K562 (cell line): ENCODE measurements around the gene SLC26A8. TPM values are rescaled to one million over a fixed set of nuclear protein-coding genes. Genes with fewer than 3 reads are reported as not detected.

Experiments
- AFF1 ChIP-seq, 2 experiments: fragments of 450-650 bp; IDR thresholded peaks; 2 replicates each; pipeline ENCODE4 v1.6.1; 2018; ENCODE audit warnings: mild to moderate bottlenecking in 2 of 2, low read depth in 1 of 2; ENCODE audit not compliant: partially characterized antibody in 2 of 2
- DNMT1 ChIP-seq: fragments of 450-650 bp; IDR thresholded peaks from 2 replicates; pipeline ENCODE4 v1.6.1; 2016; ENCODE audit warnings: antibody characterized with exemption, mild to moderate bottlenecking
- HDGF ChIP-seq: fragments of 450-650 bp; IDR thresholded peaks from 2 replicates; pipeline ENCODE4 v1.6.1; 2016
- RBM25 ChIP-seq: fragments of 200-400 bp; formaldehyde crosslinking; IDR thresholded peaks from 2 replicates; pipeline ENCODE4 v1.6.1; 2018; ENCODE audit warnings: low read length, low read depth, moderate library complexity; ENCODE audit not compliant: severe bottlenecking
- SAFB ChIP-seq: fragments of 200-400 bp; formaldehyde crosslinking; IDR thresholded peaks from 2 replicates; pipeline ENCODE4 v1.6.1; 2017; ENCODE audit warnings: low read depth, low read length, borderline replicate concordance
- ZNF431 ChIP-seq: sonication (generic); formaldehyde crosslinking; IDR thresholded peaks from 2 replicates; pipeline ENCODE4 v1.8.0; 2022; ENCODE audit warnings: mild to moderate bottlenecking, missing genetic modification reagents
- ZNF830 ChIP-seq: fragments of 250-450 bp; sonication (Bioruptor Pico); IDR thresholded peaks from 2 replicates; pipeline ENCODE4 v1.5.0; 2021; ENCODE audit warnings: mild to moderate bottlenecking
- polyA plus RNA-seq, 8 experiments: library from polyadenylated mRNA; depleted of rRNA in 4 of 8; stranded (reverse) in 5 of 8; unstranded in 3 of 8; fragments of >200 nt; fragmentation: Nextera tagmentation in 2 of 8; fragmentation: Illumina TruSeq in 1 of 8; extraction: Ambion mirVana in 2 of 8; extraction: Trizol in 1 of 8; gene quantifications; 2 replicates each; pipeline versions ENCODE4 v1.2.1 to v1.2.3, GENCODE V29; 2011 to 2014; ENCODE audit warnings: inconsistent platforms in 1 of 8, missing spikeins in 1 of 8
- total RNA-seq, 7 experiments: library from RNA; depleted of rRNA in 6 of 7; stranded (reverse); fragments of >200 nt in 6 of 7; fragmentation: Illumina TruSeq in 2 of 7; extraction: Trizol in 2 of 7; gene quantifications; 2 replicates each; pipeline versions ENCODE4 v1.2.1 to v1.2.3, GENCODE V29; 2011 to 2021; ENCODE audit warnings: low replicate concordance in 1 of 7

The SLC26A8 gene
- total and polyA plus RNA-seq, 9 of the 15 experiments (the other 6 are each of a cell fraction or from before 2014, with no cell fraction given), result not detected

- TF ChIP-seq AFF1 (IDR thresholded peaks at IDR 0.05; ENCODE audit: low read depth in 1 of 2, partially characterized antibody in 2 of 2), result peak; percentile 39 to 72
- no peak for TF ChIP-seq ZNF431
- no peak for TF ChIP-seq SAFB
- TF ChIP-seq HDGF, result peak; percentile 84
- TF ChIP-seq ZNF830 (CRISPR knock-in tag), result no peak
- no peak for TF ChIP-seq DNMT1
- TF ChIP-seq RBM25, result no peak
Observed at GRCh38 chr6:36025260-36025931, 955 bp upstream of the SLC26A8 start (continued).
